Measurements from ENCODE around the gene RPS15A. TPM values are rescaled to one million over a fixed set of nuclear protein-coding genes. Genes with fewer than 3 reads are reported as not detected.

The RPS15A gene
- total RNA-seq, 2 donors from 2014 or later = 3,265 to 3,350 TPM

GRCh38 chr16:18804540-18804939, 14.4 kb upstream of the RPS15A start:
- DNase-seq = no peak
- H3K4me3 Mint-ChIP-seq = no peak overlapping the region
- H3K9me3 ChIP-seq (ENCODE audit: control insufficient read depth, low read length, poor library complexity, severe bottlenecking) = no peaks in the 10 kb centered on the region
- no peak for ATAC-seq
- no peaks in the 10 kb centered on the region for H3K27me3 Mint-ChIP-seq
- H3K36me3 Mint-ChIP-seq (ENCODE audit: low read depth) = peaks cover 2% of the 10 kb centered on the region
- H3K4me1 Mint-ChIP-seq = peaks cover 31% of the 10 kb centered on the region
- peak overlapping the region; percentile 92 for H3K27ac Mint-ChIP-seq

- H3K36me3 Mint-ChIP-seq (ENCODE audit: low read depth) = peaks cover 2% of the 10 kb centered on the region
- no peaks in the 10 kb centered on the region for H3K27me3 Mint-ChIP-seq
- no peak overlapping the region for H3K4me3 Mint-ChIP-seq
- ATAC-seq (no peak), DNase-seq (no peak)
- H3K9me3 ChIP-seq (ENCODE audit: control insufficient read depth, low read length, poor library complexity, severe bottlenecking) = no peaks in the 10 kb centered on the region
- peaks cover 34% of the 10 kb centered on the region for H3K4me1 Mint-ChIP-seq
- H3K27ac Mint-ChIP-seq = peak overlapping the region; percentile 99
Measured at GRCh38 chr16:18803569-18804462, 13.7 kb upstream of the RPS15A start.

- peaks cover 37% of the 10 kb centered on the region for H3K4me1 Mint-ChIP-seq
Measured at GRCh38 chr16:18802767-18803343, 12.7 kb upstream of the RPS15A start.

GRCh38 chr16:18801145-18801972, 11.2 kb upstream of the RPS15A start, which contains the start of gene ARL6IP1:
TSS of gene ARL6IP1 (minus strand) at chr16:18801549. CDS start at chr16:18801466, 83 bp downstream.
- ATAC-seq (peak; percentile 95), DNase-seq (peak; percentile 98 to 99 (median 99))
- H3K36me3 Mint-ChIP-seq (ENCODE audit: low read depth) = peaks cover 2% of the 10 kb centered on the region
- peak within 1 kb of the TSS; percentile 99 for H3K27ac Mint-ChIP-seq
- H3K4me1 Mint-ChIP-seq = peaks cover 39% of the 10 kb centered on the region
- H3K4me3 Mint-ChIP-seq = peak within 1 kb of the TSS; percentile 91
- H3K9me3 ChIP-seq (ENCODE audit: control insufficient read depth, low read length, poor library complexity, severe bottlenecking) = no peaks in the 10 kb centered on the region
- H3K27me3 Mint-ChIP-seq = no peaks in the 10 kb centered on the region

More at GRCh38 chr16:18802767-18803343, 12.7 kb upstream of the RPS15A start:
- Mint-ChIP-seq H3K4me3 (no peak overlapping the region), H3K27me3 (no peaks in the 10 kb centered on the region), H3K36me3 (ENCODE audit: low read depth) (peaks cover 2% of the 10 kb centered on the region), H3K27ac (peak overlapping the region; percentile 99)
- no peak for DNase-seq
- no peak for ATAC-seq
- H3K9me3 ChIP-seq (ENCODE audit: control insufficient read depth, low read length, poor library complexity, severe bottlenecking) = no peaks in the 10 kb centered on the region

- H3K27me3 Mint-ChIP-seq = no peaks in the 10 kb centered on the region
- H3K36me3 Mint-ChIP-seq (ENCODE audit: low read depth) = peaks cover 2% of the 10 kb centered on the region
- peak overlapping the region; percentile 99 for H3K27ac Mint-ChIP-seq
- peak overlapping the region; percentile 91 for H3K4me3 Mint-ChIP-seq
- ATAC-seq (no peak), DNase-seq (no peak)
- no peaks in the 10 kb centered on the region for H3K9me3 ChIP-seq (ENCODE audit: control insufficient read depth, low read length, poor library complexity, severe bottlenecking)
- peaks cover 35% of the 10 kb centered on the region for H3K4me1 Mint-ChIP-seq
Measured at GRCh38 chr16:18800775-18801144, 10.6 kb upstream of the RPS15A start.

- Mint-ChIP-seq H3K27me3 (no peaks in the 10 kb centered on the region), H3K27ac (peak overlapping the region; percentile 99), H3K4me3 (peak overlapping the region; percentile 91), H3K36me3 (ENCODE audit: low read depth) (peaks cover 2% of the 10 kb centered on the region), H3K4me1 (peaks cover 35% of the 10 kb centered on the region)
- no peaks in the 10 kb centered on the region for H3K9me3 ChIP-seq (ENCODE audit: control insufficient read depth, low read length, poor library complexity, severe bottlenecking)
- ATAC-seq = no peak
- no peak for DNase-seq
Measured at GRCh38 chr16:18800293-18800692, 10.2 kb upstream of the RPS15A start.

- no peaks in the 10 kb centered on the region for H3K9me3 ChIP-seq (ENCODE audit: control insufficient read depth, low read length, poor library complexity, severe bottlenecking)
- Mint-ChIP-seq H3K27me3 (no peaks in the 10 kb centered on the region), H3K4me1 (peaks cover 35% of the 10 kb centered on the region), H3K27ac (peak overlapping the region; percentile 99), H3K36me3 (ENCODE audit: low read depth) (peaks cover 2% of the 10 kb centered on the region), H3K4me3 (peak overlapping the region; percentile 91)
- DNase-seq (no peak), ATAC-seq (no peak)
Measured at GRCh38 chr16:18799500-18799899, 9.4 kb upstream of the RPS15A start.

- no peak for DNase-seq
- H3K9me3 ChIP-seq (ENCODE audit: control insufficient read depth, low read length, poor library complexity, severe bottlenecking) = no peaks in the 10 kb centered on the region
- Mint-ChIP-seq H3K4me3 (no peak overlapping the region), H3K27me3 (no peaks in the 10 kb centered on the region), H3K36me3 (ENCODE audit: low read depth) (peaks cover 9% of the 10 kb centered on the region), H3K4me1 (peaks cover 34% of the 10 kb centered on the region), H3K27ac (peak overlapping the region; percentile 19)
- ATAC-seq = no peak
Measured at GRCh38 chr16:18797746-18798145, 7.6 kb upstream of the RPS15A start.

- no peaks in the 10 kb centered on the region for H3K9me3 ChIP-seq (ENCODE audit: control insufficient read depth, low read length, poor library complexity, severe bottlenecking)
- Mint-ChIP-seq H3K4me3 (no peak overlapping the region), H3K36me3 (ENCODE audit: low read depth) (peaks cover 10% of the 10 kb centered on the region), H3K27ac (peak overlapping the region; percentile 65), H3K4me1 (peaks cover 31% of the 10 kb centered on the region), H3K27me3 (no peaks in the 10 kb centered on the region)
- ATAC-seq (no peak), DNase-seq (no peak)
Measured at GRCh38 chr16:18796377-18796776, 6.2 kb upstream of the RPS15A start.

GRCh38 chr16:18792836-18793433, 2.8 kb upstream of the RPS15A start:
- H3K36me3 Mint-ChIP-seq (ENCODE audit: low read depth) = peaks cover 18% of the 10 kb centered on the region

GRCh38 chr16:18789515-18789849, 652 bp downstream of the RPS15A start:
- Mint-ChIP-seq H3K27me3 (no peaks in the 10 kb centered on the region), H3K4me3 (peak overlapping the region; percentile 96), H3K4me1 (peaks cover 55% of the 10 kb centered on the region), H3K27ac (peak overlapping the region; percentile 96), H3K36me3 (ENCODE audit: low read depth) (peaks cover 24% of the 10 kb centered on the region)
- DNase-seq (no peak), ATAC-seq (no peak)
- no peaks in the 10 kb centered on the region for H3K9me3 ChIP-seq (ENCODE audit: control insufficient read depth, low read length, poor library complexity, severe bottlenecking)

More at GRCh38 chr16:18792836-18793433, 2.8 kb upstream of the RPS15A start:
- Mint-ChIP-seq H3K27me3 (no peaks in the 10 kb centered on the region), H3K4me1 (peaks cover 32% of the 10 kb centered on the region), H3K4me3 (no peak overlapping the region), H3K27ac (peak overlapping the region; percentile 37)
- DNase-seq = no peak
- no peaks in the 10 kb centered on the region for H3K9me3 ChIP-seq (ENCODE audit: control insufficient read depth, low read length, poor library complexity, severe bottlenecking)
- no peak for ATAC-seq

GRCh38 chr16:18788828-18789514, 1.2 kb downstream of the RPS15A start:
- no peaks in the 10 kb centered on the region for H3K9me3 ChIP-seq (ENCODE audit: control insufficient read depth, low read length, poor library complexity, severe bottlenecking)
- ATAC-seq = no peak
- peak overlapping the region; percentile 96 for H3K27ac Mint-ChIP-seq
- peaks cover 22% of the 10 kb centered on the region for H3K36me3 Mint-ChIP-seq (ENCODE audit: low read depth)
- DNase-seq = no peak
- peak overlapping the region; percentile 96 for H3K4me3 Mint-ChIP-seq
- H3K27me3 Mint-ChIP-seq = no peaks in the 10 kb centered on the region
- peaks cover 59% of the 10 kb centered on the region for H3K4me1 Mint-ChIP-seq
